GM12878 (cell line): ENCODE data around the gene PLTP. TPM values are rescaled to one million over a fixed set of nuclear protein-coding genes. Genes with fewer than 3 reads are reported as not detected.

ENCODE experiments used
- ATAC-seq: fragments of 200-7000 bp; cut with Tn5 transposase; 3 replicates; pipeline ENCODE4 v1.9.1; 2020; ENCODE audit warnings: mild to moderate bottlenecking, moderate library complexity
- BruUV-seq: library from RNA; stranded (reverse); fragments of 400-500 nt; replicated peaks from 2 replicates; lab custom pipeline; 2021; lab: Mats Ljungman, UMichigan
- CTCF ChIA-PET: fragments of 300-600 bp; sonication (Branson Sonifier 250); formaldehyde crosslinking; extraction: SDS; loops from one replicate; lab custom pipeline; 2021; ENCODE audit warnings: inconsistent platforms; lab: Yijun Ruan, JAX
- POLR2A ChIA-PET: fragments of 350-600 bp; formaldehyde crosslinking; extraction: SDS; loops from one replicate; lab custom pipeline; 2021; ENCODE audit warnings: inconsistent platforms; lab: Charles Lee
- RAD21 ChIA-PET: fragments of 300-600 bp; sonication (Branson Sonifier 250); formaldehyde crosslinking; loops from one replicate; lab custom pipeline; 2023; ENCODE audit warnings: antibody characterized with exemption; ENCODE audit not compliant: unreplicated experiment; lab: Charles Lee
- SMC1A ChIA-PET: fragments of 300-600 bp; sonication (Branson Sonifier 250); formaldehyde crosslinking; loops from one replicate; lab custom pipeline; 2023; ENCODE audit not compliant: unreplicated experiment, uncharacterized antibody; lab: Charles Lee
- DNase-seq: peaks from one replicate; pipeline ENCODE4 v3.0.0-alpha.2; 2011; ENCODE audit warnings: low read depth, low spot score
- FAIRE-seq: peaks from 3 replicates; lab custom pipeline; 2011; peaks lifted over from hg19 to GRCh38; lab: Jason Lieb, UNC
- H2AFZ ChIP-seq: 2 replicates; pipeline ENCODE4 v1.6.0; 2011; ENCODE audit warnings: low read depth, low read length, control low read depth; ENCODE audit not compliant: control insufficient read depth
- H3K27ac ChIP-seq: 2 replicates; pipeline ENCODE4 v1.5.1; 2011; ENCODE audit warnings: control low read depth; ENCODE audit not compliant: control insufficient read depth, insufficient read depth
- H3K27me3 ChIP-seq, 2 experiments: replicated peaks in 1 of 2; 2 replicates each; pipeline versions ENCODE4 v1.6.0 to v1.6.1; 2011; ENCODE audit warnings: low read length in 1 of 2; ENCODE audit not compliant: control insufficient read depth in 2 of 2, insufficient read depth in 2 of 2
- H3K36me3 ChIP-seq, 2 experiments: 2 replicates each; pipeline ENCODE4 v1.5.1; 2011; ENCODE audit warnings: low read length in 1 of 2; ENCODE audit not compliant: control insufficient read depth in 2 of 2, insufficient read depth in 2 of 2
- H3K4me1 ChIP-seq: 2 replicates; pipeline ENCODE4 v1.6.1; 2011; ENCODE audit warnings: mild to moderate bottlenecking, low read length, moderate library complexity, mixed read lengths; ENCODE audit not compliant: control insufficient read depth, insufficient read depth
- H3K4me2 ChIP-seq: 2 replicates; pipeline ENCODE4 v1.6.0; 2011; ENCODE audit warnings: control low read depth; ENCODE audit not compliant: control insufficient read depth, insufficient read depth
- H3K4me3 ChIP-seq: fragments of 200-600 bp; sonication (generic); 2 replicates; pipeline ENCODE4 v1.5.1; 2016
- H3K79me2 ChIP-seq: 2 replicates; pipeline ENCODE4 v1.6.0; 2011; ENCODE audit warnings: low read length; ENCODE audit not compliant: control insufficient read depth, insufficient read depth
- H3K9ac ChIP-seq: 2 replicates; pipeline ENCODE4 v1.8.0; 2011; ENCODE audit warnings: low read length, control low read depth, mixed read lengths; ENCODE audit not compliant: control insufficient read depth, insufficient read depth
- H3K9me3 ChIP-seq: replicated peaks from 3 replicates; pipeline ENCODE4 v1.5.1; 2011; ENCODE audit warnings: mild to moderate bottlenecking, low read length; ENCODE audit not compliant: control insufficient read depth, insufficient read depth
- H4K20me1 ChIP-seq: 2 replicates; pipeline ENCODE4 v1.6.0; 2011; ENCODE audit not compliant: control insufficient read depth, insufficient read depth
- BCLAF1 ChIP-seq: fragments of 450-650 bp; IDR thresholded peaks from 2 replicates; pipeline ENCODE4 v1.6.1; 2017; ENCODE audit warnings: antibody characterized with exemption, mild to moderate bottlenecking, moderate library complexity
- CBFB ChIP-seq: IDR thresholded peaks from 2 replicates; pipeline ENCODE4 v1.6.1; 2016; ENCODE audit warnings: antibody characterized with exemption, low read depth
- CHD4 ChIP-seq: fragments of 200-600 bp; sonication (generic); IDR thresholded peaks from 2 replicates; pipeline ENCODE4 v1.6.1; 2016; ENCODE audit warnings: mild to moderate bottlenecking
- EED ChIP-seq: sonication (generic); IDR thresholded peaks from 2 replicates; pipeline ENCODE4 v1.6.1; 2016; ENCODE audit warnings: antibody characterized with exemption, low read depth
- ESRRA ChIP-seq: IDR thresholded peaks from 2 replicates; pipeline ENCODE4 v1.6.1; 2012; ENCODE audit warnings: mild to moderate bottlenecking, low read length, improper control_type of control experiment
- MLLT1 ChIP-seq: fragments of 450-650 bp; IDR thresholded peaks from 2 replicates; pipeline ENCODE4 v1.6.1; 2016; ENCODE audit warnings: mild to moderate bottlenecking
- PAX5 ChIP-seq: IDR thresholded peaks from 2 replicates; pipeline ENCODE4 v1.6.1; 2011; ENCODE audit warnings: low read depth, low read length, borderline replicate concordance
- SIN3A ChIP-seq: IDR thresholded peaks from 2 replicates; pipeline ENCODE4 v1.6.1; 2012; ENCODE audit warnings: low read depth, low read length, improper control_type of control experiment
- SMARCA5 ChIP-seq: fragments of 450-650 bp; IDR thresholded peaks from 2 replicates; pipeline ENCODE4 v1.6.1; 2017; ENCODE audit warnings: mild to moderate bottlenecking
- SMC3 ChIP-seq: IDR thresholded peaks from 2 replicates; pipeline ENCODE4 v1.6.1; 2011; ENCODE audit warnings: low read length, improper control_type of control experiment, borderline replicate concordance
- TBL1XR1 ChIP-seq: IDR thresholded peaks from 2 replicates; pipeline ENCODE4 v1.6.1; 2012; ENCODE audit warnings: low read depth, low read length, improper control_type of control experiment
- USF2 ChIP-seq: IDR thresholded peaks from 2 replicates; pipeline ENCODE4 v1.6.1; 2011; ENCODE audit warnings: low read depth, low read length, improper control_type of control experiment, borderline replicate concordance
- ZNF24 ChIP-seq: fragments of 450-650 bp; IDR thresholded peaks from 2 replicates; pipeline ENCODE4 v1.6.1; 2017; ENCODE audit warnings: antibody characterized with exemption, mild to moderate bottlenecking
- ZNF384 ChIP-seq: IDR thresholded peaks from 2 replicates; pipeline ENCODE4 v1.6.1; 2012; ENCODE audit warnings: low read depth, mild to moderate bottlenecking, low read length, improper control_type of control experiment, borderline replicate concordance
- WGBS: methylation state at CpG from one replicate; pipeline ENCODE4 v1.1.6; 2016; ENCODE audit warnings: low lambda C conversion rate; ENCODE audit not compliant: insufficient replicate concordance, insufficient coverage; ENCODE audit errors: missing lambda C conversion rate; 5-methylcytosine and 5-hydroxymethylcytosine counted together
- in situ Hi-C: fragments of 300-500 bp; cut with MboI; formaldehyde crosslinking; loops from 9 replicates; pipeline ENCODE4 v1.14.3; 2018; ENCODE audit warnings: mixed read lengths
- intact Hi-C: fragments of 100-400 bp; cut with micrococcal nuclease; formaldehyde crosslinking; loops from one replicate; pipeline ENCODE4 v1.14.2; 2022; ENCODE audit not compliant: unreplicated experiment
- polyA plus RNA-seq, 11 experiments: library from polyadenylated mRNA; depleted of rRNA in 4 of 11; unstranded in 6 of 11; stranded (reverse) in 5 of 11; fragments of >200 nt; fragmentation: Nextera tagmentation in 4 of 11; fragmentation: Illumina TruSeq in 1 of 11; extraction: Ambion mirVana in 4 of 11; extraction: Trizol in 1 of 11; gene quantifications; 1 replicate in 1 of 11; 2 replicates in 10 of 11; pipeline versions ENCODE4 v1.2.1 to v1.2.3, GENCODE V29; 2011 to 2016; ENCODE audit warnings: inconsistent platforms in 2 of 11, missing spikeins in 2 of 11, low read depth in 1 of 11
- total RNA-seq, 4 experiments: library from RNA; depleted of rRNA in 3 of 4; stranded (reverse); fragments of >200 nt in 3 of 4; fragmentation: Illumina TruSeq in 1 of 4; extraction: Trizol in 1 of 4; gene quantifications; 2 replicates each; pipeline versions ENCODE4 v1.2.1 to v1.2.3, GENCODE V29; 2013 to 2021
- TF ChIP-seq, protein P1 (sequence below): fragments of 450-650 bp; IDR thresholded peaks from 2 replicates; pipeline ENCODE4 v1.6.1; 2017; ENCODE audit warnings: borderline replicate concordance

The PLTP gene
- total and polyA plus RNA-seq, 10 of the 15 experiments (the other 5 are each of a cell fraction or from before 2014, with no cell fraction given): 1.6 to 17.0 (median 7.6) TPM

DNA sequence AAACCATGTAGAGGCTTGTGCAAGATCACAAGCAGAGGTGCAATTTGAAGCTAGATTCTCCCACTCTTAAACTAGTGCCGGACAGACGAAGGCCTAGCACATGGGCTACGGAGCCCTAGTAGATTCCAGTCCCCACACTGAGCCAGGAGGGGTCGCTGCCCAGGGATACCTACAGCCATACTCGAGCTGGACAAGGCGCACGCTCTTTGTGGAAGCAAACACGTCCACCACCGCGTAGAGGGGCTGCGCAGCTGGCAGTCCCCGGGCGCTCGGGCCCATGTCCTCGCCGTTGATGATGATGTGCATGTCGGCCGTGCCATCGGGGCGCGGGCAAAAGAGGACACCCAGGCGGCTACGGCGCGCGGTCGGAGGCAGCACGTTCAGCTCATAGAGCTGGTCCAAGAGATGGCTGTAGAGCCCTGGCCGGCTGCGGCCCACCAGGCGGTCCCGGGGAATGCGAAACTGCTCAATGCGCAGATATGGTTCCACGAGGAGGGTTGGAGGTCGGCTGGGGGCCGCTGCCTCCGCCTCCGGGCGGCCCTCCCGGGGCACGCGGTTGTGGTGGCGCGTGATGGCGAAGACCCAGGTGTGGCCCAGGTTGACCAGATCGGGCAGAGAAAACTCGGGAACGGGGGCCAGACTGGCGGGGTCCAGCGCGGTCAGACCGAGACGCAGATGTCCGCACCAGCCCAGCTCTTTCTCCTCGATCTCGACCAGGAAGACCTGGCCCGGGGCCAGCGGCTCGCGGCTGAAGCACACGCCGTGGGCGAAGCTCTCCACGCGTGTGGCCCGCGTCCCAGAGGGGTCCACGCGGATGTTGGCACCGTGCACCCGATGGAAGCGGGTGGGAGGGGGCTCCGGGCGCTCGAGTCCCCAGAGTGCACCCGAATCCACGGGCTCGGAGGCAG, 21.6 kb downstream of the PLTP start:
- RAD21 ChIA-PET: interaction anchor here (0.9 to 3.4 kb wide), 10 partner anchors 9 to 97 kb away, joined by 3 to 25 read pairs (median 6); partner anchors contain the start of genes PCIF1 and ZSWIM1
- BruUV-seq: TSS peak; percentile 79
- TF ChIP-seq TBL1XR1: no peak
- TF ChIP-seq ZNF384: no peak
- peak; percentile 17; the same call in 1 of the 2 replicates for TF ChIP-seq SMC3
- peak; percentile 44; the same call in 1 of the 2 replicates for TF ChIP-seq SMARCA5
- no peak for TF ChIP-seq EED
- TF ChIP-seq CBFB: no peak
- no peak for TF ChIP-seq BCLAF1
- TF ChIP-seq ESRRA: no peak
- no peak for TF ChIP-seq USF2
- no peak for TF ChIP-seq CHD4
- TF ChIP-seq, protein P1, sequence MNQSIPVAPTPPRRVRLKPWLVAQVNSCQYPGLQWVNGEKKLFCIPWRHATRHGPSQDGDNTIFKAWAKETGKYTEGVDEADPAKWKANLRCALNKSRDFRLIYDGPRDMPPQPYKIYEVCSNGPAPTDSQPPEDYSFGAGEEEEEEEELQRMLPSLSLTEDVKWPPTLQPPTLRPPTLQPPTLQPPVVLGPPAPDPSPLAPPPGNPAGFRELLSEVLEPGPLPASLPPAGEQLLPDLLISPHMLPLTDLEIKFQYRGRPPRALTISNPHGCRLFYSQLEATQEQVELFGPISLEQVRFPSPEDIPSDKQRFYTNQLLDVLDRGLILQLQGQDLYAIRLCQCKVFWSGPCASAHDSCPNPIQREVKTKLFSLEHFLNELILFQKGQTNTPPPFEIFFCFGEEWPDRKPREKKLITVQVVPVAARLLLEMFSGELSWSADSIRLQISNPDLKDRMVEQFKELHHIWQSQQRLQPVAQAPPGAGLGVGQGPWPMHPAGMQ: no peak
- no peak for TF ChIP-seq SIN3A
- no peak for TF ChIP-seq PAX5
- no peak for TF ChIP-seq ZNF24
- TF ChIP-seq MLLT1: no peak; the same call in 1 of the 2 replicates

More for the DNA sequence above, 21.6 kb downstream of the PLTP start:
- ATAC-seq: peak; percentile 65
- peak; percentile 54 for FAIRE-seq
- in situ Hi-C loops: no loop called here
- peaks cover 22% of the 10 kb centered on the region for H3K4me1 ChIP-seq
- no peaks in the 10 kb centered on the region for H3K9me3 ChIP-seq
- peak overlapping the region; percentile 81 for H3K9ac ChIP-seq
- intact Hi-C loops: loop anchor here (2.0 to 5.0 kb wide), 2 partner anchors 34 to 82 kb away; partner anchors contain the start of genes ACOT8, ZNF335 and ZSWIM3
- H3K79me2 ChIP-seq: peaks cover 4% of the 10 kb centered on the region
- peak overlapping the region; percentile 83 for H3K4me3 ChIP-seq
- POLR2A ChIA-PET: interaction anchor here (0.6 to 2.4 kb wide), 12 partner anchors 9 to 80 kb away, joined by 3 to 19 read pairs (median 4); partner anchors contain the start of genes PCIF1, UBE2C and ZSWIM1
- SMC1A ChIA-PET: interaction anchor here (0.7 to 2.8 kb wide), 12 partner anchors 8 to 92 kb away, joined by 3 to 12 read pairs (median 3); partner anchors contain the start of genes PLTP and ZSWIM1
- CTCF ChIA-PET: interaction anchor here (0.8 to 3.0 kb wide), 19 partner anchors 9 to 91 kb away, joined by 3 to 38 read pairs (median 5); partner anchors contain the start of genes PCIF1, UBE2C and ZSWIM1
- WGBS: 16% methylated on average over 78 of the region's 79 CpGs
- peak overlapping the region; percentile 75 for H3K27ac ChIP-seq
- peak overlapping the region; percentile 98 for H3K4me2 ChIP-seq
- no peaks in the 10 kb centered on the region for H4K20me1 ChIP-seq
- H2AFZ ChIP-seq: peak overlapping the region; percentile 87
- DNase-seq: no peak
- peaks cover 0 to 4% of the 10 kb centered on the region in 2 experiments; a peak in 2 of 4 replicates for H3K36me3 ChIP-seq
- no peaks in the 10 kb centered on the region for H3K27me3 ChIP-seq
